ENCODE results near the gene DNAH9.

The DNAH9 gene

GRCh38 chr17:11816409-11816808 lies 218.1 kb downstream of the DNAH9 start:
- DNase-seq (ENCODE audit: low read depth), result no peak
- no peak overlapping the region for H3K4me3 ChIP-seq (ENCODE audit: low read length)
- no peak for TF ChIP-seq CTCF (conservative IDR thresholded peaks at IDR 0.05; ENCODE audit: low read depth, low read length)

GRCh38 chr17:11823862-11824261 lies 225.6 kb downstream of the DNAH9 start:
- TF ChIP-seq CTCF (conservative IDR thresholded peaks at IDR 0.05; ENCODE audit: low read depth, low read length), result no peak
- DNase-seq (ENCODE audit: low read depth), result no peak
- no peak overlapping the region for H3K4me3 ChIP-seq (ENCODE audit: low read length)

GRCh38 chr17:11825572-11826209 lies 227.4 kb downstream of the DNAH9 start:
- no peak for TF ChIP-seq CTCF (conservative IDR thresholded peaks at IDR 0.05; ENCODE audit: low read depth, low read length)
- no peak overlapping the region for H3K4me3 ChIP-seq (ENCODE audit: low read length)
- DNase-seq (ENCODE audit: low read depth), result no peak

- no peak for DNase-seq (ENCODE audit: low read depth)
- no peak overlapping the region for H3K4me3 ChIP-seq (ENCODE audit: low read length)
- TF ChIP-seq CTCF (conservative IDR thresholded peaks at IDR 0.05; ENCODE audit: low read depth, low read length), result no peak
Observed at GRCh38 chr17:11832401-11833137, 234.3 kb downstream of the DNAH9 start.

- TF ChIP-seq CTCF (conservative IDR thresholded peaks at IDR 0.05; ENCODE audit: low read depth, low read length), result no peak
- no peak for DNase-seq (ENCODE audit: low read depth)
Observed at GRCh38 chr17:11836508-11836907, 238.2 kb downstream of the DNAH9 start.

GRCh38 chr17:11840052-11840451 lies 241.8 kb downstream of the DNAH9 start:
- no peak for TF ChIP-seq CTCF (conservative IDR thresholded peaks at IDR 0.05; ENCODE audit: low read depth, low read length)
- H3K4me3 ChIP-seq (ENCODE audit: low read length), result no peak overlapping the region
- no peak for DNase-seq (ENCODE audit: low read depth)

More at GRCh38 chr17:11836508-11836907, 238.2 kb downstream of the DNAH9 start:
- no peak overlapping the region for H3K4me3 ChIP-seq (ENCODE audit: low read length)

GRCh38 chr17:11840831-11841230 lies 242.6 kb downstream of the DNAH9 start:
- no peak for DNase-seq (ENCODE audit: low read depth)
- no peak for TF ChIP-seq CTCF (conservative IDR thresholded peaks at IDR 0.05; ENCODE audit: low read depth, low read length)
- H3K4me3 ChIP-seq (ENCODE audit: low read length), result no peak overlapping the region

Data from retinal pigment epithelial cell (primary cell).